Spleen (tissue), 7 donors: ENCODE measurements around the gene FAF1.

Experiments used
- POLR2A ChIP-seq, 3 donors: fragments of 450-650 bp; IDR thresholded peaks; one replicate each; pipeline ENCODE4 v1.5.1; 2017; ENCODE audit warnings: antibody characterized with exemption in 3 of 3, mild to moderate bottlenecking in 1 of 3
- TF ChIP-seq, protein P1 (sequence below), 11 experiments: fragments of 200-600 bp in 7 of 11; fragments of 450-650 bp in 4 of 11; sonication (generic) in 4 of 11; IDR thresholded peaks in 8 of 11; conservative IDR thresholded peaks in 3 of 11; 1 replicate in 7 of 11; 2 replicates in 4 of 11; pipeline versions ENCODE4 v1.4.0 to v1.8.0; 2016 to 2021; ENCODE audit warnings: antibody characterized with exemption in 11 of 11, inconsistent platforms in 4 of 11, mild to moderate bottlenecking in 1 of 11
- donor health status: DM: no; HTN: no; CAD: no; lungs with moderate emphysema.
- donor health status: DM: no; HTN: no; CAD: no.
- donor health status: DM: no; HTN: no; CAD: no.

DNA sequence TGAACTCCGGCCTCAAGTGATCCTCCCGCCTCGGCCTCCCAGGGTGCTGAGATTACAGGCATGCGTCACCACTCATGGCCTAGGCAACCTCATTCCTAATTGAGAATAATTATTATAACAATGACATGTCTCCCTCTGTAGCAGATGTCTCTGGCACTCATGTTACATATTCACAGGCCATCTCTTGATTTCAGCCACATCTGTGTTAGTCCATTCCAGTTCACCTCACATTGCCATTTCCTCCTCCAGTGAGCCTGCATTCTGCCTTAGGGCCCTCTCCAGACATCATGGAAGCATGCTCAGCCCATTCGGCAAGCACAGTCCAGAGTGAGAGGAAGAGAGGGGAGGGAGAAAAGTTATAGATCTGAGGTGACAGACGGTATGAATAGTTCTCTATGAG lies 42.4 kb upstream of the FAF1 start:
- TF ChIP-seq, protein P1, sequence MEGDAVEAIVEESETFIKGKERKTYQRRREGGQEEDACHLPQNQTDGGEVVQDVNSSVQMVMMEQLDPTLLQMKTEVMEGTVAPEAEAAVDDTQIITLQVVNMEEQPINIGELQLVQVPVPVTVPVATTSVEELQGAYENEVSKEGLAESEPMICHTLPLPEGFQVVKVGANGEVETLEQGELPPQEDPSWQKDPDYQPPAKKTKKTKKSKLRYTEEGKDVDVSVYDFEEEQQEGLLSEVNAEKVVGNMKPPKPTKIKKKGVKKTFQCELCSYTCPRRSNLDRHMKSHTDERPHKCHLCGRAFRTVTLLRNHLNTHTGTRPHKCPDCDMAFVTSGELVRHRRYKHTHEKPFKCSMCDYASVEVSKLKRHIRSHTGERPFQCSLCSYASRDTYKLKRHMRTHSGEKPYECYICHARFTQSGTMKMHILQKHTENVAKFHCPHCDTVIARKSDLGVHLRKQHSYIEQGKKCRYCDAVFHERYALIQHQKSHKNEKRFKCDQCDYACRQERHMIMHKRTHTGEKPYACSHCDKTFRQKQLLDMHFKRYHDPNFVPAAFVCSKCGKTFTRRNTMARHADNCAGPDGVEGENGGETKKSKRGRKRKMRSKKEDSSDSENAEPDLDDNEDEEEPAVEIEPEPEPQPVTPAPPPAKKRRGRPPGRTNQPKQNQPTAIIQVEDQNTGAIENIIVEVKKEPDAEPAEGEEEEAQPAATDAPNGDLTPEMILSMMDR (IDR thresholded peaks at IDR 0.05 in 8 of 11, conservative IDR thresholded peaks at IDR 0.05 in 3 of 11) = no peak
- no peak for TF ChIP-seq POLR2A (IDR thresholded peaks at IDR 0.05)
